ENCODE measurements around the gene TLR4.

DNA sequence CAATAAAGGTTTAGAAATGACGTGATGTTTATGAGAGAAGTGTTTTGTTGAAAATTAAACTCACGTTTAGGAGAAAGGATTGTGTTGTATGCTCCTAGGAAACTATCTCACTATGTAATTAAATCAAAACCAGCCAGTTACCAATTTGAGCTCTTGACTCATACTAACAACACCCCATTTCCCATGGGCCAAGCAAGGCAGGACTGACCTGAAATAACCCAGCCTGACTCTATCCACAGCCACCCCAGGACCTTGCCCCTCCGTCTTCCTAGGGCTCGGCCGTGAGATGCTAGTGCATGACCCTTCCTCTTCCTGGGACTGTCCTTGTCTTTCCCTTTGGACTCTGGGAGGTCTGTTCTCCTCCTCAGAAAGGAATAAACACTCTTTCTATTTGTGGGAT, 16.4 kb downstream of the TLR4 start:
- TF ChIP-seq, protein P1, sequence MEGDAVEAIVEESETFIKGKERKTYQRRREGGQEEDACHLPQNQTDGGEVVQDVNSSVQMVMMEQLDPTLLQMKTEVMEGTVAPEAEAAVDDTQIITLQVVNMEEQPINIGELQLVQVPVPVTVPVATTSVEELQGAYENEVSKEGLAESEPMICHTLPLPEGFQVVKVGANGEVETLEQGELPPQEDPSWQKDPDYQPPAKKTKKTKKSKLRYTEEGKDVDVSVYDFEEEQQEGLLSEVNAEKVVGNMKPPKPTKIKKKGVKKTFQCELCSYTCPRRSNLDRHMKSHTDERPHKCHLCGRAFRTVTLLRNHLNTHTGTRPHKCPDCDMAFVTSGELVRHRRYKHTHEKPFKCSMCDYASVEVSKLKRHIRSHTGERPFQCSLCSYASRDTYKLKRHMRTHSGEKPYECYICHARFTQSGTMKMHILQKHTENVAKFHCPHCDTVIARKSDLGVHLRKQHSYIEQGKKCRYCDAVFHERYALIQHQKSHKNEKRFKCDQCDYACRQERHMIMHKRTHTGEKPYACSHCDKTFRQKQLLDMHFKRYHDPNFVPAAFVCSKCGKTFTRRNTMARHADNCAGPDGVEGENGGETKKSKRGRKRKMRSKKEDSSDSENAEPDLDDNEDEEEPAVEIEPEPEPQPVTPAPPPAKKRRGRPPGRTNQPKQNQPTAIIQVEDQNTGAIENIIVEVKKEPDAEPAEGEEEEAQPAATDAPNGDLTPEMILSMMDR (conservative IDR thresholded peaks at IDR 0.05; ENCODE audit: low read depth, low read length) = no peak
- TF ChIP-seq MAZ (IDR thresholded peaks at IDR 0.05; ENCODE audit: borderline replicate concordance, low read depth, low read length) (no peak), CEBPB (IDR thresholded peaks at IDR 0.05; ENCODE audit: low read depth, low read length) (no peak), BHLHE40 (IDR thresholded peaks at IDR 0.05; ENCODE audit: low read depth, low read length) (no peak), RAD21 (IDR thresholded peaks at IDR 0.05; ENCODE audit: low read length) (no peak), RFX5 (IDR thresholded peaks at IDR 0.05; ENCODE audit: low read depth, low read length) (no peak)
